GM20431 (cell line): ENCODE results near the gene CACNB3.

Source experiments
- in situ Hi-C: fragments of 300-500 bp; cut with MseI, MboI; formaldehyde crosslinking; loops from one replicate; pipeline ENCODE4 v1.15.0; 2020; ENCODE audit warnings: low sequenced_read_pairs; ENCODE audit not compliant: unreplicated experiment

The CACNB3 gene

GRCh38 chr12:48787791-48788523 lies 30.3 kb upstream of the CACNB3 start:
- in situ Hi-C loops, result no loop called here

- in situ Hi-C loops, result no loop called here
Observed at GRCh38 chr12:48788524-48788853, 29.8 kb upstream of the CACNB3 start.

DNA sequence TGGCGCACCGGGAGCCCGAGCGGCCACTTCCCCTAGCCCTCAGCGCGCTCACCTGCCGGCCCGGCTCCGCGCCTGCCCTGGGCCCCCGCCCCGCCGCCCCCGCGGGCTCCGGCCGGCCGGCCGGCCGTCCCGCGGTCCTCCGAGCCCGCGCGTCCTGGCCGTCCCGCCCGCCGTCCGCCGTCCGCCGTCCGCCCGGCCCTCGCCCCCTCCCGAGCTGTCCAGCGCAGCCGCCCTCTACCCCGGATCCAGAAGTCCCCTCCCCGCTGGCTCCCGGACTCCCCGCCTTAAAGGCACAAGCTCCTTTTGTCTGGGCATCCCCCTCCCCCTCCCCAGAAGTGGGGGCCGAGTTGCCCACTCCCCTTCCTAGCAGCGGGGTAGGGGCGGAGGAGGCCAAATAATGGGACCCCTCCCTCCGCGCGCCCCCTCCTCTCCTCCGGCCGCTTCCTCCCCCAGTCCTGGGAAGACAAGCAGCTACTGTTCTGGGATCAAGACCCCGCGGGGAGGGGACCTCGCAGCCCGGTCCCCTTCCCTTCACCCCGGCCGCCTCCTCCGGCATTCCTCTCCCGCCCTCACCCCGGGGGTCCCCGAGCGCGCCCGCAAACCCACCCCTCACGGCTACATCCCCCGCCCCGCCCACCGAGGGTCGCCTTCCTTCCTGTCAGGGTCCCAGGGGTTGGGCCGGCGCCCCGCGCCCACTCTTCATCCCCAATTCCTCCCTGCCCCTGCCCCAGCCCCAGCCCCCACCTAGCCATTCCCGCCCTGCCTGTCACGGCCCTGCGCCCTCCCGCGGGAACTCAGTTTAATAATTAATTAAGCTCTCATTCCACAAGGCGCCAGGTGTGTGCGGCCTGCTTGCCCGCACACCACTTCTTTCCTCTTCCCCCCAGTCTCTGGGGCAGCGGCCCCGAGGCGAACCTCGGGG lies 29.2 kb upstream of the CACNB3 start, which contains the start of gene ADCY6:
Gene ADCY6 (minus strand): TSS at position 236 of the 922 bp plus-strand sequence. CDS start 5,655 bp downstream, outside the sequence.
- in situ Hi-C loops, result no loop called here

- in situ Hi-C loops, result no loop called here
Observed at GRCh38 chr12:48789858-48790326, 28.4 kb upstream of the CACNB3 start.

GRCh38 chr12:48793696-48794095 lies 24.6 kb upstream of the CACNB3 start:
- in situ Hi-C loops, result no loop called here

- in situ Hi-C loops, result loop anchor here (5.0 kb wide), 1 partner anchor 43 kb away; no protein-coding TSS in a partner anchor
Observed at GRCh38 chr12:48794870-48795269, 23.4 kb upstream of the CACNB3 start.

GRCh38 chr12:48795550-48796455 lies 22.5 kb upstream of the CACNB3 start:
- in situ Hi-C loops, result loop anchor here (5.0 kb wide), 1 partner anchor 44 kb away; no protein-coding TSS in a partner anchor

- in situ Hi-C loops, result loop anchor here (5.0 kb wide), 1 partner anchor 45 kb away; no protein-coding TSS in a partner anchor
Observed at GRCh38 chr12:48796976-48797375, 21.3 kb upstream of the CACNB3 start.

- in situ Hi-C loops, result no loop called here
Observed at GRCh38 chr12:48800457-48800856, 17.8 kb upstream of the CACNB3 start.

DNA sequence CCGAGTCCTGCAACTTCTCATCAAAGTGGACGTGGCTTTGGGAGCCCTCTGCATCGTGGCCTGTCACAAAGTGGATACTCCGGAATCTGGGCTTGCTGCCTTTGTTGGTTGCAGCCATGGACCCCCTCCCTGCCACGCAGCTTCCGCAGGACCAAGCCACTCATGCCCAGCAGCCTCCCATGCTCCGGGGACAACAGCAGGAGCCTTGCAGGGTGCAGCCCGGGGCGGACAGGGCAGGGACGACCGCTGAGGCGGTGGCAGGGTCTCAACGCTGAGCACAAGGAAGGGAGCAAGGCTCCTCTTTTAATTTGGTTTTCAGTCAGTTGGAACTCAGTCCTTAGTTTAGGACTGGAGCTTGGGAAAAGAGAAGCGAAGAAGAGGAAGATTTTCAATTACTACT lies 17.3 kb upstream of the CACNB3 start:
- in situ Hi-C loops, result no loop called here

- in situ Hi-C loops, result no loop called here
Observed at GRCh38 chr12:48803675-48804074, 14.6 kb upstream of the CACNB3 start.

DNA sequence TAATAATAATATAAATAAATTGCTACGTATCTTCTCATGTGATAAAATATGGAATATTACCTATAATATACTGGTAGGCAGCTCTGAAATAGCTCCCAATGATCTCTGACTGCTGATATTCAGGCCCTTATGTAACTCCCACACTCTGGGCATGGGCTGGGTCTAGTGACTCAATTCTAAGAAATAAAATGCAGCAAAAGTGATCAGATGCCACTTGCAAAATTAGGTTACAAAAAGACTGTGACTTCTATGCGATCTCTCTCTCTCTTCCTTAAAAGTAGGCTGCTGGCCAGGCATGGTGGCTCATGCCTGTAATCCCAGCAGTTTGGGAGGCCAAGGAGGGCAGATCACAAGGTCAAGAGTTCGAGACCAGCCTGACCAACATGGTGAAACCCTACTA lies 10.3 kb upstream of the CACNB3 start:
- in situ Hi-C loops, result no loop called here

DNA sequence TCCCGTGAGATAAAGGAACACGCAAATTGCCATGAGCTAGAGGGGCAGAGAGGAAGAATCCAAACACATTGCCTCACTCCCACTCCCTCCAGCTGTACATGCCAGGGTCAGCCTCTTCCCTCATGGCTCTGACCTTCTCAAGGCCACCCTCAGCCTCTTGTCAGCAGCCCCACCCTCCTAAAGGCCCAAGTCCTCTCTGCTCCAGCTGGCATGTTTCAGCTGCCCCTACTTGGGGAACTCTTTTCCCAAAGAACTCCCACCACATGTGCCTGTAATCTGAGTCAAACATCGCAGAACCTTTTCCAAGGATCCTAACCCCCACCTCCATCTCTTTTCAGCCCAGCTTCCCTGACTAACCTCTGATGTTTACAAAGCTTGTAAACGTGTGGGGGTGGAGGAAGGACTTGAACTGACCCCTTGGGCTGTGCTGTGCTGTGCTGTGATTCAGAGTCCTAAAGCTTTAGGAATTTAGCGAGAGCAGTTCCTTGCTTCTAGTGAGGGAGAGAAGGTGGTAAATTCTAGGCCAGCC lies 7.3 kb upstream of the CACNB3 start:
- in situ Hi-C loops, result no loop called here

GRCh38 chr12:48811437-48812090 lies 6.7 kb upstream of the CACNB3 start:
- in situ Hi-C loops, result no loop called here

DNA sequence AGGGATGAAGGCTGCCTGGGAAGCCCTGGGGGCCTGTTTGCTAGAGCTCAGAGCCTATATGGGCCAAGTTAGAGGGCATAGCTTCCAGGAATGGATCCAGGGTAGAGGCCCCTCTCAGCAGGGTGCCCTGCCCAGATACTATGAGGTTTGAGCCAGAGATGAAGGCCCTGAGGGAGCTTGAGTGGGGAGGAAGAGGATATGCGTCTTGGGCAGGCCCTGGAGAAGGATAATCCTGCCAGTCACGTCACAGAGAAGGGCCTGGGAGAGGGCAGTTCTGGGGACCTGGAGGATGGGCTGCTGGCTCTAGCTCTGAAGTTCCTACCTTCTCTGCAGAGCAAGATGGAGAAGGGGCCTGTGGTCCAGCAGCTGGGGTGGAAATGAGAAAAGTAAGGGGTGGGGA lies 5.9 kb upstream of the CACNB3 start:
- in situ Hi-C loops, result no loop called here

GRCh38 chr12:48813465-48814261 lies 4.6 kb upstream of the CACNB3 start:
- in situ Hi-C loops, result no loop called here

GRCh38 chr12:48814262-48815125 lies 3.8 kb upstream of the CACNB3 start:
- in situ Hi-C loops, result no loop called here
